Fibroblast of skin of left biceps (primary cell): ENCODE data around the gene SNX4.
A peak's percentile ranks its signal among the peaks of the same experiment; 100 is the strongest.

Experiments used
- DNase-seq, 2 experiments: peaks; one replicate each; pipeline ENCODE4 v3.0.0-alpha.2; 2013; ENCODE audit warnings: low read depth in 2 of 2

The SNX4 gene

GRCh38 chr3:125403789-125404188 is 116.2 kb downstream of the SNX4 start:
- DNase-seq: peak in 1 of 2 experiments; percentile 9

GRCh38 chr3:125402639-125403038 is 117.4 kb downstream of the SNX4 start:
- DNase-seq: no peak

GRCh38 chr3:125401402-125401801 is 118.6 kb downstream of the SNX4 start:
- peak; percentile 34 to 40 for DNase-seq

- DNase-seq: no peak
Measured at GRCh38 chr3:125398952-125399351, 121.0 kb downstream of the SNX4 start.
